ENCODE results near the gene GIMAP5. TPM values are rescaled to one million over a fixed set of nuclear protein-coding genes. Genes with fewer than 3 reads are reported as not detected.

Gene GIMAP5
- total RNA-seq, 3 donors from 2014 or later = 44.1 to 52.2 (median 50.2) TPM

- peaks cover 49% of the 10 kb centered on the region for H3K36me3 Mint-ChIP-seq (ENCODE audit: insufficient read depth)
- DNase-seq (no peak), ATAC-seq (no peak)
- H3K9me3 Mint-ChIP-seq = peaks cover 38% of the 10 kb centered on the region
- no peak overlapping the region for H3K4me3 Mint-ChIP-seq
- no peaks in the 10 kb centered on the region for H3K27me3 Mint-ChIP-seq (ENCODE audit: low read depth)
- peaks cover 47% of the 10 kb centered on the region for H3K4me1 Mint-ChIP-seq (ENCODE audit: low read depth)
These were observed 9.8 kb upstream of the GIMAP5 start for GRCh38 chr7:150727381-150727780.

GRCh38 chr7:150728011-150728410 lies 9.2 kb upstream of the GIMAP5 start:
- Mint-ChIP-seq H3K4me1 (ENCODE audit: low read depth) (peaks cover 47% of the 10 kb centered on the region), H3K9me3 (peaks cover 38% of the 10 kb centered on the region), H3K4me3 (no peak overlapping the region), H3K27me3 (ENCODE audit: low read depth) (no peaks in the 10 kb centered on the region), H3K36me3 (ENCODE audit: insufficient read depth) (peaks cover 43% of the 10 kb centered on the region)
- ATAC-seq (no peak), DNase-seq (no peak)

- no peak for ATAC-seq
- Mint-ChIP-seq H3K9me3 (peaks cover 34% of the 10 kb centered on the region), H3K36me3 (ENCODE audit: insufficient read depth) (peaks cover 37% of the 10 kb centered on the region), H3K4me3 (no peak overlapping the region), H3K4me1 (ENCODE audit: low read depth) (peaks cover 47% of the 10 kb centered on the region), H3K27me3 (ENCODE audit: low read depth) (no peaks in the 10 kb centered on the region)
- no peak for DNase-seq
These were observed 8.6 kb upstream of the GIMAP5 start for GRCh38 chr7:150728609-150729008.

- no peak for DNase-seq
- peak; percentile 55 to 57 for ATAC-seq
- no peaks in the 10 kb centered on the region for H3K27me3 Mint-ChIP-seq (ENCODE audit: low read depth)
- peaks cover 20% of the 10 kb centered on the region for H3K9me3 Mint-ChIP-seq
- peak overlapping the region; percentile 47 for H3K4me3 Mint-ChIP-seq
- H3K36me3 Mint-ChIP-seq (ENCODE audit: insufficient read depth) = peaks cover 15% of the 10 kb centered on the region
- peaks cover 70% of the 10 kb centered on the region for H3K4me1 Mint-ChIP-seq (ENCODE audit: low read depth)
These were observed 5.3 kb upstream of the GIMAP5 start for GRCh38 chr7:150731916-150732315.

- peaks cover 10% of the 10 kb centered on the region for H3K9me3 Mint-ChIP-seq
- H3K36me3 Mint-ChIP-seq (ENCODE audit: insufficient read depth) = peaks cover 7% of the 10 kb centered on the region
- no peaks in the 10 kb centered on the region for H3K27me3 Mint-ChIP-seq (ENCODE audit: low read depth)
- DNase-seq (no peak), ATAC-seq (peak; percentile 12)
- H3K4me3 Mint-ChIP-seq = peak overlapping the region; percentile 53
- peaks cover 76% of the 10 kb centered on the region for H3K4me1 Mint-ChIP-seq (ENCODE audit: low read depth)
These were observed 4.3 kb upstream of the GIMAP5 start for GRCh38 chr7:150732786-150733481.

- Mint-ChIP-seq H3K9me3 (peaks cover 3% of the 10 kb centered on the region), H3K27me3 (ENCODE audit: low read depth) (no peaks in the 10 kb centered on the region), H3K4me1 (ENCODE audit: low read depth) (peaks cover 77% of the 10 kb centered on the region), H3K4me3 (peak overlapping the region; percentile 53), H3K36me3 (ENCODE audit: insufficient read depth) (peaks cover 3% of the 10 kb centered on the region)
- no peak for DNase-seq
- peak; percentile 61 to 64 for ATAC-seq
These were observed 3.6 kb upstream of the GIMAP5 start for GRCh38 chr7:150733482-150734095.

- DNase-seq (no peak), ATAC-seq (peak in 1 of 2 donors; percentile 4)
- Mint-ChIP-seq H3K9me3 (no peaks in the 10 kb centered on the region), H3K4me1 (ENCODE audit: low read depth) (peaks cover 81% of the 10 kb centered on the region), H3K36me3 (ENCODE audit: insufficient read depth) (peaks cover 3% of the 10 kb centered on the region), H3K4me3 (no peak overlapping the region), H3K27me3 (ENCODE audit: low read depth) (no peaks in the 10 kb centered on the region)
These were observed 3.0 kb upstream of the GIMAP5 start for GRCh38 chr7:150734254-150734653.

GRCh38 chr7:150735596-150736358 lies 1.4 kb upstream of the GIMAP5 start:
- Mint-ChIP-seq H3K9me3 (peaks cover 3% of the 10 kb centered on the region), H3K4me3 (peak overlapping the region; percentile 90), H3K36me3 (ENCODE audit: insufficient read depth) (peaks cover 14% of the 10 kb centered on the region), H3K4me1 (ENCODE audit: low read depth) (peaks cover 81% of the 10 kb centered on the region), H3K27me3 (ENCODE audit: low read depth) (no peaks in the 10 kb centered on the region)
- ATAC-seq = no peak
- no peak for DNase-seq

- peaks cover 85% of the 10 kb centered on the region for H3K4me1 Mint-ChIP-seq (ENCODE audit: low read depth)
- H3K4me3 Mint-ChIP-seq = peak overlapping the region; percentile 90
- peaks cover 3% of the 10 kb centered on the region for H3K9me3 Mint-ChIP-seq
- ATAC-seq = no peak
- H3K36me3 Mint-ChIP-seq (ENCODE audit: insufficient read depth) = peaks cover 24% of the 10 kb centered on the region
- no peaks in the 10 kb centered on the region for H3K27me3 Mint-ChIP-seq (ENCODE audit: low read depth)
- DNase-seq = no peak
These were observed 354 bp upstream of the GIMAP5 start for GRCh38 chr7:150736864-150737263.

- Mint-ChIP-seq H3K9me3 (peaks cover 3% of the 10 kb centered on the region), H3K36me3 (ENCODE audit: insufficient read depth) (peaks cover 36% of the 10 kb centered on the region)
- no peak for ATAC-seq
These were observed 874 bp downstream of the GIMAP5 start for GRCh38 chr7:150738092-150738491.

GRCh38 chr7:150738591-150739001 lies 1.4 kb downstream of the GIMAP5 start:
- Mint-ChIP-seq H3K4me1 (ENCODE audit: low read depth) (peaks cover 85% of the 10 kb centered on the region), H3K36me3 (ENCODE audit: insufficient read depth) (peaks cover 41% of the 10 kb centered on the region), H3K9me3 (peaks cover 3% of the 10 kb centered on the region), H3K4me3 (peak overlapping the region; percentile 90), H3K27me3 (ENCODE audit: low read depth) (no peaks in the 10 kb centered on the region)
- ATAC-seq (peak; percentile 39 to 44), DNase-seq (no peak)

More at GRCh38 chr7:150738092-150738491, 874 bp downstream of the GIMAP5 start:
- Mint-ChIP-seq H3K4me3 (peak overlapping the region; percentile 90), H3K27me3 (ENCODE audit: low read depth) (no peaks in the 10 kb centered on the region), H3K4me1 (ENCODE audit: low read depth) (peaks cover 85% of the 10 kb centered on the region)
- no peak for DNase-seq

GRCh38 chr7:150739033-150739432 lies 1.8 kb downstream of the GIMAP5 start:
- Mint-ChIP-seq H3K36me3 (ENCODE audit: insufficient read depth) (peaks cover 44% of the 10 kb centered on the region), H3K4me3 (peak overlapping the region; percentile 90), H3K9me3 (peaks cover 3% of the 10 kb centered on the region), H3K4me1 (ENCODE audit: low read depth) (peaks cover 85% of the 10 kb centered on the region), H3K27me3 (ENCODE audit: low read depth) (no peaks in the 10 kb centered on the region)
- DNase-seq (no peak), ATAC-seq (no peak)

GRCh38 chr7:150740053-150740452 lies 2.8 kb downstream of the GIMAP5 start:
- peak overlapping the region; percentile 90 for H3K4me3 Mint-ChIP-seq
- DNase-seq (no peak), ATAC-seq (no peak)
- H3K4me1 Mint-ChIP-seq (ENCODE audit: low read depth) = peaks cover 85% of the 10 kb centered on the region
- peaks cover 48% of the 10 kb centered on the region for H3K36me3 Mint-ChIP-seq (ENCODE audit: insufficient read depth)
- H3K27me3 Mint-ChIP-seq (ENCODE audit: low read depth) = no peaks in the 10 kb centered on the region
- peaks cover 3% of the 10 kb centered on the region for H3K9me3 Mint-ChIP-seq

GRCh38 chr7:150742286-150742968 lies 5.2 kb downstream of the GIMAP5 start:
- peak in 1 of 2 donors; percentile 12 for ATAC-seq
- Mint-ChIP-seq H3K4me3 (peak overlapping the region; percentile 90), H3K9me3 (peaks cover 3% of the 10 kb centered on the region), H3K27me3 (ENCODE audit: low read depth) (no peaks in the 10 kb centered on the region), H3K36me3 (ENCODE audit: insufficient read depth) (peaks cover 52% of the 10 kb centered on the region), H3K4me1 (ENCODE audit: low read depth) (peaks cover 83% of the 10 kb centered on the region)
- no peak for DNase-seq
